SK-N-SH (cell line): ENCODE measurements around the gene NPVF. TPM values are rescaled to one million over a fixed set of nuclear protein-coding genes. Genes with fewer than 3 reads are reported as not detected.

Experiments
- CTCF ChIA-PET: fragments of 300-600, 350-600 bp; formaldehyde crosslinking; extraction: SDS; loops from one replicate; lab custom pipeline; 2021; lab: Yijun Ruan, JAX
- POLR2A ChIA-PET: fragments of 350-600 bp; sonication (Branson Sonifier 250); formaldehyde crosslinking; extraction: SDS; loops from one replicate; lab custom pipeline; 2020; ENCODE audit warnings: antibody characterized with exemption, inconsistent platforms; lab: Yijun Ruan, JAX
- DNase-seq: peaks from one replicate; pipeline ENCODE4 v3.0.0; 2012
- H2AFZ ChIP-seq: fragments of 200-600 bp; sonication (generic); 2 replicates; pipeline ENCODE4 v1.8.1; 2016; ENCODE audit warnings: antibody characterized with exemption, mild to moderate bottlenecking, low read depth
- H3F3A ChIP-seq: fragments of 200-600 bp; sonication (generic); replicated peaks from 2 replicates; pipeline ENCODE3; 2016; ENCODE audit warnings: antibody characterized with exemption, mild to moderate bottlenecking; ENCODE audit not compliant: insufficient read depth
- H3K27ac ChIP-seq, 2 experiments: fragments of 200-500 bp in 1 of 2; fragments of 200-600 bp in 1 of 2; sonication (Bioruptor generic) in 1 of 2; sonication (generic), shearing (Covaris generic) in 1 of 2; 2 replicates each; pipeline versions ENCODE4 v1.5.1 to v1.6.1; 2014 to 2016; ENCODE audit warnings: low read depth in 2 of 2, inconsistent platforms in 1 of 2, low read length in 1 of 2, mild to moderate bottlenecking in 1 of 2, mixed read lengths in 1 of 2
- H3K27me3 ChIP-seq: fragments of 200-600 bp; sonication (generic), shearing (Covaris generic); 2 replicates; pipeline ENCODE4 v1.6.1; 2016; ENCODE audit warnings: mixed run types; ENCODE audit not compliant: insufficient read depth
- H3K36me3 ChIP-seq, 2 experiments: fragments of 200-500 bp in 1 of 2; fragments of 200-600 bp in 1 of 2; sonication (Bioruptor generic) in 1 of 2; sonication (generic) in 1 of 2; replicated peaks in 1 of 2; 2 replicates each; pipeline versions ENCODE3 to v1.5.1; 2014 to 2016; ENCODE audit warnings: low read length in 1 of 2, mild to moderate bottlenecking in 1 of 2; ENCODE audit not compliant: insufficient read depth in 2 of 2, control insufficient read depth in 1 of 2
- H3K4me1 ChIP-seq, 2 experiments: fragments of 200-500 bp in 1 of 2; fragments of 200-600 bp in 1 of 2; sonication (Bioruptor generic) in 1 of 2; sonication (generic), shearing (Covaris generic) in 1 of 2; 2 replicates each; pipeline versions ENCODE4 v1.5.1 to v1.6.1; 2014 to 2016; ENCODE audit warnings: low read depth in 1 of 2, low read length in 1 of 2, mixed run types in 1 of 2; ENCODE audit not compliant: insufficient read depth in 2 of 2, control insufficient read depth in 1 of 2
- H3K4me2 ChIP-seq: fragments of 200-600 bp; sonication (generic), shearing (Covaris generic); 2 replicates; pipeline ENCODE4 v1.6.1; 2017; ENCODE audit warnings: mixed run types
- H3K4me3 ChIP-seq, 2 experiments: fragments of 200-500 bp in 1 of 2; fragments of 200-600 bp in 1 of 2; sonication (Bioruptor generic) in 1 of 2; sonication (generic), shearing (Covaris generic) in 1 of 2; 2 replicates each; pipeline versions ENCODE4 v1.5.1 to v1.8.1; 2014 to 2016; ENCODE audit warnings: low read depth in 2 of 2, inconsistent platforms in 1 of 2, low read length in 1 of 2, mild to moderate bottlenecking in 1 of 2, mixed read lengths in 1 of 2, moderate library complexity in 1 of 2
- H3K79me2 ChIP-seq: fragments of 200-600 bp; sonication (generic); 2 replicates; pipeline ENCODE4 v1.8.1; 2017; ENCODE audit warnings: mild to moderate bottlenecking; ENCODE audit not compliant: insufficient read depth
- H3K9ac ChIP-seq: fragments of 200-600 bp; sonication (generic); 2 replicates; pipeline ENCODE4 v1.6.1; 2017; ENCODE audit warnings: mixed run types
- H3K9me2 ChIP-seq: fragments of 200-600 bp; sonication (generic); 2 replicates; pipeline ENCODE4 v1.6.1; 2017; ENCODE audit warnings: mixed run types
- H3K9me3 ChIP-seq: fragments of 200-600 bp; sonication (generic); 2 replicates; pipeline ENCODE4 v1.6.1; 2017; ENCODE audit warnings: mixed run types, mild to moderate bottlenecking, moderate library complexity
- H4K20me1 ChIP-seq: fragments of 200-600 bp; sonication (generic); 2 replicates; pipeline ENCODE4 v1.6.1; 2017; ENCODE audit warnings: mild to moderate bottlenecking, mixed run types; ENCODE audit not compliant: insufficient read depth
- CHD2 ChIP-seq: fragments of 150-350 bp; IDR thresholded peaks from 2 replicates; pipeline ENCODE4 v1.6.1; 2018; ENCODE audit warnings: low read length; ENCODE audit not compliant: partially characterized antibody
- EP300 ChIP-seq, 2 experiments: IDR thresholded peaks; 2 replicates each; pipeline versions ENCODE4 v1.4.0 to v1.6.1; 2012; ENCODE audit warnings: borderline replicate concordance in 1 of 2, low read depth in 1 of 2, low read length in 1 of 2
- EZH2phosphoT487 ChIP-seq: fragments of 200-600 bp; sonication (generic); IDR thresholded peaks from 2 replicates; pipeline ENCODE4 v1.6.1; 2017; ENCODE audit warnings: low read depth, mixed run types, mild to moderate bottlenecking, antibody characterized with exemption, moderate library complexity, borderline replicate concordance
- FOXJ3 ChIP-seq: sonication (generic); formaldehyde crosslinking; IDR thresholded peaks from 2 replicates; pipeline ENCODE4 v1.5.1; 2020; ENCODE audit warnings: mild to moderate bottlenecking, missing genetic modification reagents
- IRF3 ChIP-seq: fragments of 150-350 bp; IDR thresholded peaks from 2 replicates; pipeline ENCODE4 v1.6.1; 2016; ENCODE audit warnings: mild to moderate bottlenecking, low read depth, low read length
- MAX ChIP-seq: IDR thresholded peaks from 2 replicates; pipeline ENCODE4 v1.4.0; 2012; ENCODE audit warnings: low read depth
- MEF2A ChIP-seq: IDR thresholded peaks from 2 replicates; pipeline ENCODE4 v1.4.0; 2012; ENCODE audit warnings: low read depth, borderline replicate concordance
- POLR2AphosphoS5 ChIP-seq: IDR thresholded peaks from 2 replicates; pipeline ENCODE4 v1.6.1; 2012; ENCODE audit warnings: low read depth, low read length
- REST ChIP-seq: IDR thresholded peaks from 2 replicates; pipeline ENCODE4 v1.6.1; 2012; ENCODE audit warnings: mild to moderate bottlenecking, low read depth, low read length, moderate library complexity
- RFX5 ChIP-seq: IDR thresholded peaks from 2 replicates; pipeline ENCODE4 v1.6.1; 2012; ENCODE audit warnings: mild to moderate bottlenecking, improper control_type of control experiment, low read length
- RXRA ChIP-seq: IDR thresholded peaks from 2 replicates; pipeline ENCODE4 v1.4.0; 2012; ENCODE audit warnings: low read depth, mild to moderate bottlenecking, borderline replicate concordance
- SMC3 ChIP-seq: IDR thresholded peaks from 2 replicates; pipeline ENCODE4 v1.6.1; 2012; ENCODE audit warnings: low read depth, low read length, improper control_type of control experiment
- TCF12 ChIP-seq: IDR thresholded peaks from 2 replicates; pipeline ENCODE4 v1.4.0; 2012
- USF1 ChIP-seq: IDR thresholded peaks from 2 replicates; pipeline ENCODE4 v1.4.0; 2012; ENCODE audit warnings: low read depth, borderline replicate concordance
- USF2 ChIP-seq: fragments of 150-350 bp; IDR thresholded peaks from 2 replicates; pipeline ENCODE4 v1.6.1; 2017; ENCODE audit warnings: antibody characterized with exemption, low read length, low read depth, borderline replicate concordance
- WGBS: methylation state at CpG from one replicate; pipeline ENCODE4 v1.1.6; 2017; ENCODE audit warnings: low lambda C conversion rate; 5-methylcytosine and 5-hydroxymethylcytosine counted together
- polyA plus RNA-seq, 3 experiments: library from polyadenylated mRNA; depleted of rRNA; stranded (reverse); fragments of >200 nt; gene quantifications; 2 replicates each; pipeline ENCODE4 v1.2.3, GENCODE V29; 2012

Gene NPVF
- polyA plus RNA-seq, 1 of the 3 experiments (the other 2 are of a cell fraction): not detected

GRCh38 chr7:25254604-25255003 lies 26.3 kb upstream of the NPVF start:
- Histone ChIP-seq H3K9me2 (no peaks in the 10 kb centered on the region), H2AFZ (no peak overlapping the region), H3K9ac (no peak overlapping the region), H3K4me3 (no peak overlapping the region), H3K27ac (no peak overlapping the region), H4K20me1 (no peaks in the 10 kb centered on the region), H3F3A (no peaks in the 10 kb centered on the region)
- no peak for TF ChIP-seq IRF3
- no peak for TF ChIP-seq TCF12
- no peak for TF ChIP-seq EZH2phosphoT487
- no peak for TF ChIP-seq USF2
- no peak for TF ChIP-seq MEF2A
- TF ChIP-seq USF1: no peak
- no peak for TF ChIP-seq FOXJ3 (CRISPR knock-in tag)
- no peak for TF ChIP-seq REST
- TF ChIP-seq EP300 (IDR thresholded peaks at IDR 0.05; ENCODE audit: borderline replicate concordance in 1 of 2, low read depth in 1 of 2, low read length in 1 of 2): no peak
- TF ChIP-seq MAX: no peak
- TF ChIP-seq SMC3: no peak
- TF ChIP-seq RFX5: no peak
- TF ChIP-seq RXRA: no peak
- TF ChIP-seq CHD2: no peak
- TF ChIP-seq POLR2AphosphoS5: no peak
- TF ChIP-seq, all 33 proteins: peak for 0
- CTCF ChIA-PET: interaction anchor here (0.7 to 15.9 kb wide), 7 partner anchors 10 to 600 kb away, joined by 3 to 526 read pairs (median 8); no protein-coding TSS in a partner anchor
- Histone ChIP-seq H3K79me2 (no peaks in the 10 kb centered on the region), H3K4me2 (no peak overlapping the region), H3K4me1 (peaks cover 0 to under 1% of the 10 kb centered on the region in 2 experiments; a peak in 1 of 4 replicates), H3K27me3 (peaks cover 7% of the 10 kb centered on the region; the same call in 1 of the 2 replicates), H3K36me3 (no peaks in the 10 kb centered on the region), H3K9me3 (no peaks in the 10 kb centered on the region)
- 15% methylated on average over 3 of the region's 3 CpGs for WGBS
- POLR2A ChIA-PET: no interaction called here
- no peak for DNase-seq
